Activated naive CD8-positive, alpha-beta T cell treated with anti-CD3 and anti-CD28 coated beads, Interleukin-2, amount 10 ng/mL, durations not matched to agents 7 days and 5 days (primary cell): ENCODE measurements around the gene PEX10. TPM values are rescaled to one million over a fixed set of nuclear protein-coding genes. Genes with fewer than 3 reads are reported as not detected.
A peak's percentile ranks its signal among the peaks of the same experiment; 100 is the strongest.

Experiments
- ATAC-seq: fragments of 150-1000 bp; cut with Tn5 transposase; one replicate; pipeline ENCODE4 v1.10.0; 2021; ENCODE audit warnings: low read depth, moderate library complexity
- POLR2A ChIA-PET: fragments of 350-600 bp; sonication (Branson Sonifier 250); formaldehyde crosslinking; loops from one replicate; lab custom pipeline; 2021; ENCODE audit warnings: antibody characterized with exemption; lab: Charles Lee
- DNase-seq: peaks from one replicate; pipeline ENCODE4 v3.0.0; 2021
- H3K27ac Mint-ChIP-seq: one replicate; pipeline ENCODE4 v1.8.0; 2022; ENCODE audit warnings: mild to moderate bottlenecking, mixed read lengths
- H3K27me3 Mint-ChIP-seq: one replicate; pipeline ENCODE4 v1.8.0; 2022; ENCODE audit warnings: mild to moderate bottlenecking, moderate library complexity, mixed read lengths
- H3K36me3 Mint-ChIP-seq: one replicate; pipeline ENCODE4 v1.8.0; 2021; ENCODE audit warnings: mild to moderate bottlenecking, mixed read lengths
- H3K4me1 Mint-ChIP-seq: one replicate; pipeline ENCODE4 v1.8.0; 2021; ENCODE audit warnings: mixed read lengths
- H3K4me3 Mint-ChIP-seq: one replicate; pipeline ENCODE4 v1.8.0; 2022; ENCODE audit warnings: mild to moderate bottlenecking, moderate library complexity, mixed read lengths
- H3K9me3 Mint-ChIP-seq: one replicate; pipeline ENCODE4 v1.8.0; 2021; ENCODE audit warnings: mixed read lengths
- total RNA-seq, 2 experiments: library from RNA; stranded (reverse); gene quantifications; one replicate each; pipeline ENCODE4 v1.2.3, GENCODE V29; 2021

The PEX10 gene
- total RNA-seq, 2 experiments from 2014 or later, result 9.6 to 9.9 TPM

DNA sequence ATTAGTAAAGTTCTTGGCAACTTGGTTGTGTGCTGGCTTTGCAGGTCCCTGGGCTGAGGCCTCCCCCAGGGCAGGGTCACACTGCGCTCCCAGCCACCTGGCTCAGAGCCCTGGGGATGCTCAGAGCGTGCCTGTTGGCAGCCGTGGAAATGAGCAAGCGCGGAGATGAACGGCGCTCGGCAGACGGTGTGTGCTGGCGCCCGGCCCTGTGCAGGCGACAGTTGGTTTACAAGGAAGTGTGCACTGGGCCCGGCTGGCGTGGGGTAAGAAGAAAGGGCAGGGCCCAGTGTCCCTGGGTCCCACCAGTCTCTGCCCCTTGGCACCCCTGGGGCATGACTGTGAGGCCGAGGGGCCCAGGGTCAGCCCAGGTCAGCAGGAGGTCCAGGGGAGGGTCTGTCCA is 25.7 kb upstream of the PEX10 start:
- no peaks in the 10 kb centered on the region for H3K9me3 Mint-ChIP-seq
- H3K27me3 Mint-ChIP-seq, result peaks cover 5% of the 10 kb centered on the region
- H3K36me3 Mint-ChIP-seq, result no peaks in the 10 kb centered on the region
- DNase-seq, result no peak
- no peaks in the 10 kb centered on the region for H3K4me1 Mint-ChIP-seq
- H3K4me3 Mint-ChIP-seq, result no peak overlapping the region
- POLR2A ChIA-PET, result no interaction called here
- no peak overlapping the region for H3K27ac Mint-ChIP-seq
- ATAC-seq, result no peak

DNA sequence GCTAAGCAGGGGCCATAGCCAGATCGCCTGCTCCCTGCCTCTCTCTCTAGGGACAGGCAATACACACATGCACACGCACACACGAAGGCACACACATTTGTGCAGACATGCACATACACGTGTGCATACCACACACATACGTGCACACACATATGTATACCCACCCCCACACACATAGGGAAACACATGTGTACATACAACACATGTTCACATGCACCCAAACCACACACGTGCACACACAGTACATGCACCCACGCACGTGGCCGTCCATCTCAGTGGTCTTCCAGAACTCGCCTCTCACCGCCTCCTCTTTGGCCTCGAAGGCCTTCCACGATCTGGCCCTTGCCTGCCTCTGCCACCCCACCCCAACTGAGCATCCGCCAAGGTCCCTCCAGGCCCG is 25.3 kb upstream of the PEX10 start:
- Mint-ChIP-seq H3K27ac (no peak overlapping the region), H3K4me1 (no peaks in the 10 kb centered on the region), H3K9me3 (no peaks in the 10 kb centered on the region), H3K27me3 (peaks cover 3% of the 10 kb centered on the region), H3K4me3 (no peak overlapping the region), H3K36me3 (no peaks in the 10 kb centered on the region)
- ATAC-seq, result no peak
- POLR2A ChIA-PET, result no interaction called here
- no peak for DNase-seq

DNA sequence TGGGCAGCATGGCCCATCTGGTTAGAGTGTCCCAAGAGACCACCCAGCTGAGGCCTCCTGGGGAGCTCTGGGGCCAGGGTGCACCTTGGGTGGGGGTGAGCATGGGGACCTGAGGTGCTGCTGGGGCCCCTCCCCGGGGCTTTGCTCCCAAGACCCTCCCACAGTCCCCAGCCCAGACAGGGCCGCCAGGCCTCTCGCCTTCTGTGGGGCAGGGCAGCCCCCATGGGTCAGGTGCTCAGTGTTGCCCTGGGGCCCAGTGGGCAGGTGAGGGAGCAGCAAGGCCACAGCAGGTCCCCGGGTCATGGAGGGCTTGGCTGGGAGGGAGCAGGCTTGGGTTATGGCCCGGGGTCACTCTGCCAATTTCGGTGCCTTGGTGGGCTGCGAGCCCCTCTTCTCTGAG is 24.5 kb upstream of the PEX10 start:
- Mint-ChIP-seq H3K36me3 (no peaks in the 10 kb centered on the region), H3K4me3 (no peak overlapping the region), H3K9me3 (no peaks in the 10 kb centered on the region), H3K27me3 (no peaks in the 10 kb centered on the region), H3K27ac (peak overlapping the region; percentile 21), H3K4me1 (no peaks in the 10 kb centered on the region)
- POLR2A ChIA-PET, result no interaction called here
- no peak for DNase-seq
- no peak for ATAC-seq

DNA sequence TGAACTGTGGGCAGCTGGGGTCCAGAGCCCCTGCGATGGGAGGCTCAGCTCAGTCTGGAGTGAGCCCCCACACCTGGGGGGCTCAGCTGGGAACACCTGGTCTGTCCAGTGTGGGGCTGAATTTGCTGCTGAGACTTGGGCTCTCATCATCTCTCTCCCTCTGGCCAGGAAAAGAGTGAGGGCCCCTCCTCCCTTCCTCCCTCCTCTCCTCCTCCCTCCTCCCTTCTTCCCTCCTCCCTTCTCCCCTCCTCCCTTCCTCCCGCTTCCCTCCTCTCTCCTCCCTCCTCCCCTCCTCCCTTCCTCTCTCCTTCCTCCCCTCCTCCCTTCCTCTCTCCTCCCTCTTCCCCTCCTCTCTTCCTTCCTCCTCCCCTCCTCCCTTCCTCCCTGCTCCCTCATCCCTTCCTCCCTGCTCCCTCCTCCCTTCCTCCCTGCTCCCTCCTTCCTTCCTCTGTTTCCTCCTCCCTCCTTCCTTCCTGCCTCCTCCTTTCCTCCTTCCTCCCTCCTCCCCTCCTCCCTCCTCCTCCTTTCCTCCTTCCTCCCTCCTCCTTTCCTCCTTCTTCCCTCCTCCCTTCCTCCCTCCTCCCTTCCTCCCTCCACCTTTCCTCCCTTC is 23.5 kb upstream of the PEX10 start:
- POLR2A ChIA-PET, result no interaction called here
- no peak overlapping the region for H3K27ac Mint-ChIP-seq
- no peak for ATAC-seq

DNA sequence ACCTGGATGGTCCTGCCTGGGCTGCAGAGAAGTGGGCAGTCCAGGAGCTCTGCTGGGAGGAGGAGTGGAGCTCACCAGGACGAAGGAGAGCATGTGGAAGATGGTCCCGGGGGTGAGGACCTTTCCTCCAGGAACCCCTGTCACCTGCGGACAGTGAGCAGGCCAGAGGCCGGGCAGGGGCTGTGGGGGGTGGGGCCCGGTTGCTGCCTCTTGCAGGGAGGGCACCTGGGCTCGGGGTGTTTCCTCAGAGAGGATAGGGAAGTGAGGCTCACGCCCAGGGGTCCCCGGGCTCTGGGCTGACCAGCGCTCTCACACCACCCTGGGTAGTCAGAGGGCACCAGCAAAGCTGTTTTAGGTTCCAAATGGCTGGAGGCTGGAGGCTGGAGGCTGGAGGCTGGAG is 22.7 kb upstream of the PEX10 start:
- Mint-ChIP-seq H3K4me1 (no peaks in the 10 kb centered on the region), H3K36me3 (peaks cover 1% of the 10 kb centered on the region), H3K9me3 (no peaks in the 10 kb centered on the region), H3K4me3 (no peak overlapping the region), H3K27me3 (no peaks in the 10 kb centered on the region), H3K27ac (no peak overlapping the region)
- ATAC-seq (no peak), DNase-seq (no peak)
- POLR2A ChIA-PET, result no interaction called here

More for the DNA sequence above, 23.5 kb upstream of the PEX10 start:
- Mint-ChIP-seq H3K27me3 (no peaks in the 10 kb centered on the region), H3K36me3 (no peaks in the 10 kb centered on the region), H3K4me3 (no peak overlapping the region), H3K4me1 (no peaks in the 10 kb centered on the region), H3K9me3 (no peaks in the 10 kb centered on the region)
- DNase-seq, result no peak

DNA sequence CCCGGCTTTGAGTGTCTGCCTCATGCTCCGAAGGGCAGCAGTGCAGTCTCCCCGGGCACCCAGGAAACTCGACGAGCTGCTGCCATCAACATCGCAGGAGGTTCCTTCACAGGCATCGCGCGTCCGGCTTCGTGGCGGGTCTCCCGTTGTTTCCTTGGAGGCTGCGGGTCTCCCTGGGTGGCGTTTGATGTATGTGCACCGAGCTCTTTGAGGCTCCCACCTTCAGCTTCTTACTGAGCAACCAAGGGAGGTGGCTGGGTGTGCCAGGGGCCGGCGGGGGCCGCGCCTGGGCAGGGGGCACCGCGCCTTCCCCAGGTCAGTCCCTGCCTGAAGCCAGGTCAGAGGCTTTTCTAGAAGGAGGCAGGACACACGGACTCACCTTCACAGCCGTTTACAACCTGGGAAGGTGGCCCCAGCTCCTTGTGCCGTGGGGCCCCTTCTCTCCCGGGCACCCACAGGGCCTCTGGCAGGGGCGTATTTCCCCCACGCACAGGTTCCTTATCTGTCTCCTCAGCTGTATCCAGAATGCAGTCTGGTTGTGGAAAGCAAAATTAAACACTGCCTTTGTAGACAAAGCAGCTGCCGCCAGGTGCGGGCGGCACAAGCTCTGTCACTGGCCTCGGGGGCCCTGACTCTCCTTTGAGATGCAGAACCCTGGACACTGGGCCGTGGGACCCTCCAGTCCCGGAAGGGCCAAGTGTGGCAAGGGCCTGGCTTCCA is 21.7 kb upstream of the PEX10 start:
- Mint-ChIP-seq H3K36me3 (peaks cover 2% of the 10 kb centered on the region), H3K27ac (no peak overlapping the region), H3K4me1 (no peaks in the 10 kb centered on the region), H3K27me3 (no peaks in the 10 kb centered on the region), H3K9me3 (peaks cover 2% of the 10 kb centered on the region), H3K4me3 (no peak overlapping the region)
- DNase-seq, result no peak
- POLR2A ChIA-PET, result no interaction called here
- ATAC-seq, result no peak

DNA sequence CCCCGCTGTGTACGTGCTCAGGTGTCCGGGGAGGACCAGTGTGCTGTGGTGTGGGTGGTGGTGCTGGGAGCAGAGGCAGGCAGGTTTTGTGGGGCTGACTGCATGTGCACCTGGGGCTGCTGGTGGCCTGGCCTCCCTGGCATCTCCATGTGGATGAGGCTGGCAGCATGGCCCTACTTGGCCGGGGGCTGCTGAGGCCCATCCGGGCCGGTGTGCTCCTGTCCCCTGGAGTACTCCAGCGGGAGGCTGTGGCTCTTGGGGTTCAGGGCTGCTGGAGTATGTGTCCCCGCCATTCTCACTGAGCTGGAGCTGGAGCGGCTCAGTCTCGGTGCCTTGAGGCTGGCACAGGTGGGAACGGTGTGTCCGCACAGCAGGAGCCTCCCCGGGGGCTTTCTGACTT is 20.8 kb upstream of the PEX10 start:
- H3K27me3 Mint-ChIP-seq, result no peaks in the 10 kb centered on the region
- no peak overlapping the region for H3K4me3 Mint-ChIP-seq
- H3K9me3 Mint-ChIP-seq, result peaks cover 2% of the 10 kb centered on the region
- no peak overlapping the region for H3K27ac Mint-ChIP-seq
- POLR2A ChIA-PET, result no interaction called here
- DNase-seq, result no peak
- H3K36me3 Mint-ChIP-seq, result peaks cover 2% of the 10 kb centered on the region
- no peak for ATAC-seq
- H3K4me1 Mint-ChIP-seq, result no peaks in the 10 kb centered on the region

DNA sequence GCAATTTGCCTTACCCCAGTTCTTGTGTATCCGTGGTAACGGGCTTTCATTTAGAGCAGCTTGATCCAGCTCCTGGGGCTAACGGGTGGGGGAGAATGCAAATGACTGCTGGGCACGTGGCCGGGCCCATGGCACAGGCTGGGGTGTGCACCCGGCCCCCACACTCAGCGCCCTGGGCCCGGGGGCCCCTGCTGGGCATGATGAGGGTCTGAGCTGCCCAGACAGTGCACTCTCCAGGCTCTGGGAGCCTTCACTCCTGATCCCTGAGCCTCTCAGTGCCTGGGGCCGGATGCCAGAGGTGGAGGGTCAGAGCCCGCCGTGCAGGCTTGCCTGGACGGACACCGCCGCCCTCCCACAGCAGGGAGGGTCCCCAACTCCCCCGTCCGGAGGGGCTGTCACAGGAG is 20.1 kb upstream of the PEX10 start:
- no peak overlapping the region for H3K4me3 Mint-ChIP-seq
- POLR2A ChIA-PET, result interaction anchor here (1.2 kb wide), 1 partner anchor 14 kb away, joined by 4 read pairs; no protein-coding TSS in a partner anchor
- no peaks in the 10 kb centered on the region for H3K4me1 Mint-ChIP-seq
- no peak for ATAC-seq
- H3K27me3 Mint-ChIP-seq, result no peaks in the 10 kb centered on the region
- H3K27ac Mint-ChIP-seq, result no peak overlapping the region
- peaks cover 2% of the 10 kb centered on the region for H3K9me3 Mint-ChIP-seq
- DNase-seq, result no peak
- H3K36me3 Mint-ChIP-seq, result peaks cover 2% of the 10 kb centered on the region

DNA sequence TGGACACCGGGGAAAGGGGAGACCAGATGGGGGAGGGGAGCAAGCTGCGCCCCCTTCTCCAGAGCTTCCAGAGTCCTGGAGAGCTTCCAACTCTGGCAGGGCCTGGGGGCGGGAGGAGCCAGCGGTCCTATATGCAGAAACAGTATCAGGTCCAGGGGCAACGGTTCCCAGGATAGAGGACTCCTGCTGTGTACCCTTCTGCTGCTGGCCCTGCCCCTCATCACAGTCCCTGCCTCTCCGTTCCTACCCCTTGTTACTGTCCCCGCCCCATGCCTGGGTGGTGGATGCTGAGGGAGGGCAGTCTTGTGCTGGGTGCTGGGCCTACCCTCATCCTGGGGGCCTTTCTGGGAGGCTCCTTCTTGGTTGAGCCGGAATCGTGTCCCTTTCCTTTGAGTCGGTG is 19.2 kb upstream of the PEX10 start:
- no peak overlapping the region for H3K4me3 Mint-ChIP-seq
- ATAC-seq (no peak), DNase-seq (no peak)
- H3K9me3 Mint-ChIP-seq, result peaks cover 2% of the 10 kb centered on the region
- no peaks in the 10 kb centered on the region for H3K27me3 Mint-ChIP-seq
- no peaks in the 10 kb centered on the region for H3K4me1 Mint-ChIP-seq
- POLR2A ChIA-PET, result interaction anchor here (0.9 kb wide), 1 partner anchor 9 kb away, joined by 3 read pairs; no protein-coding TSS in a partner anchor
- peaks cover 2% of the 10 kb centered on the region for H3K36me3 Mint-ChIP-seq
- H3K27ac Mint-ChIP-seq, result no peak overlapping the region

DNA sequence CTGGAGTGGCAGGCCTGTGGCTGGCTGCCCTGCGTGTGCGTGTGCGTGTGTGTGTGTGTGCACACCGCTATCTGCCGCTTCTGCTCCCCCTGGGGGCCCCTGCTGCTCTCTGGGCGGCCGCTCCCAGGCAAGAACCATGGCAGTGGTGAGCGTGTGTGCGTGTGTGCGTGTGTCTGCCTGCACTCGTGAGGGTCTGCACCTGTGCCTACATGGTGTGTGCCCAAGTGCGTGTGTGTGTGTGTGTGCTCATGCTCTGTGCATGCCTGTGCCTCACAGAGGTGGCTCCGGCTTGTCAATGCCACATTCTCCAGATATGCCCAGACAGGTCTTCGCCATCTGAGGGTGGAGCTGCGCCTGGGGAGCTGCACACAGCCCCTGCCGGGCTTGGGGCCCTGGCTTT is 18.7 kb upstream of the PEX10 start:
- no peak for DNase-seq
- H3K36me3 Mint-ChIP-seq, result peaks cover 2% of the 10 kb centered on the region
- no peak for ATAC-seq
- H3K4me1 Mint-ChIP-seq, result no peaks in the 10 kb centered on the region
- POLR2A ChIA-PET, result interaction anchor here (0.9 kb wide), 1 partner anchor 9 kb away, joined by 3 read pairs; no protein-coding TSS in a partner anchor
- no peak overlapping the region for H3K27ac Mint-ChIP-seq
- H3K9me3 Mint-ChIP-seq, result peaks cover 2% of the 10 kb centered on the region
- H3K27me3 Mint-ChIP-seq, result no peaks in the 10 kb centered on the region
- H3K4me3 Mint-ChIP-seq, result no peak overlapping the region

DNA sequence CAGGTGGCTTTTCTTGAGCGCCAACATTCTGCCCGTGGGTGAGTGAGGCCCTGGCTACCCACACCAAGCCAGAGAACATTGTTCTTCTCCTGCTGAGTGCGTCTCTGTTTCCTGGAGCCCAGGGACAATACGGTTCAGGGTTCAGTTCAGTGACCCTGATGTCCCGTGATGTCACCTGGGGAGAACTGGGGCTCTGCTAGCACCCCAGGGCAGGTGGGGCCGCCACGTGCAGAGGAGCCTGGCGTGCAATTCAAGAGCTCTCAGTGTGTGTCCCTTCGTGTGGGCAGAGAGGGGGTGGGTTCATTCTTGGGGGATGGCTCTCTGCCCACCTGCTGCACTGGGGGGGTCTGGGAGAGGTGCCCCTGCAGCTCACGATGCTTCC is 18.2 kb upstream of the PEX10 start:
- peaks cover 2% of the 10 kb centered on the region for H3K36me3 Mint-ChIP-seq
- H3K27me3 Mint-ChIP-seq, result no peaks in the 10 kb centered on the region
- POLR2A ChIA-PET, result no interaction called here
- ATAC-seq (no peak), DNase-seq (no peak)
- H3K27ac Mint-ChIP-seq, result no peak overlapping the region
- no peaks in the 10 kb centered on the region for H3K4me1 Mint-ChIP-seq
- H3K9me3 Mint-ChIP-seq, result peaks cover 2% of the 10 kb centered on the region
- H3K4me3 Mint-ChIP-seq, result no peak overlapping the region

DNA sequence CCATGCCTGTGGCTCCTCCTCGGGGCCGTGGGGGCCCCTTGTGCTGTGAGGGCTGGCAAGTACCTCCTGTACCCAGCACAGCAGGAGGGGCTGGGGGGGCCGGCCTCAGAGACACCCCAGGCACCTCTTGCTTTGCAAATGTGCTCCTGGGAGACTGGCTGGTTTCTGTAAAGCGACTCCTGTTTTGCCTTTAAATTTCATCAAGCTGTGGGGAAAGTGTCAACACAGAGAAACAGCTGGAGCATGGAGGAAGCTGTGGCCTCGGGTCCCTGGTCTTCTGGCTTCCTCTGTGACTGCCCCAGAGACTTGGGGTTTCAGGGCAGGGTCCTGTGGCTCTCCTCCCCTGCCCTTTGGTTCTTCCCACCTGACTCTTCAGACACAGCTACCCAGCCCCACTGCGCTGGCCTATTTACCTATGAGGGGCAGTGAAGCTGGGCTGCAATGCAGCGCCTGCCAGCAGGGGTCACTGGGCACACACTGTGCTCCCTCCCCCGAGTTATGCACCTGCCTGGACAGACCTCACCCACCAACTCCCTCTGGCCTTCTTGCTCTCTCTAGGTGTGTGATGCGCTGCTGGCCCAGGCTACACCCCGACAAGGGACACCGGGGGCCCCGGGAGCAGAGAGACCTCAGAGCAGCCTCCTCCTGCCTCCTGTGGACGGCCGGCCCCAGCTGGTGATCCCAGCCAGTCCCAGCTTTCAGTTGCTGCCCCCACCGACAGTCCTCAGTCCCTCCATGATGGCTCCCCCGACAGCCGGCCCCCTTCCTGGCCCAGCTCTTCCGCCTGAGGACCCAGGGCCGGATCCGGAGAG is 17.6 kb upstream of the PEX10 start:
- ATAC-seq (no peak), DNase-seq (no peak)
- H3K36me3 Mint-ChIP-seq, result peaks cover 2% of the 10 kb centered on the region
- H3K27me3 Mint-ChIP-seq, result no peaks in the 10 kb centered on the region
- POLR2A ChIA-PET, result interaction anchor here (1.0 kb wide), 1 partner anchor 12 kb away, joined by 3 read pairs; no protein-coding TSS in a partner anchor
- H3K27ac Mint-ChIP-seq, result no peak overlapping the region
- no peak overlapping the region for H3K4me3 Mint-ChIP-seq
- H3K4me1 Mint-ChIP-seq, result no peaks in the 10 kb centered on the region
- peaks cover 2% of the 10 kb centered on the region for H3K9me3 Mint-ChIP-seq

DNA sequence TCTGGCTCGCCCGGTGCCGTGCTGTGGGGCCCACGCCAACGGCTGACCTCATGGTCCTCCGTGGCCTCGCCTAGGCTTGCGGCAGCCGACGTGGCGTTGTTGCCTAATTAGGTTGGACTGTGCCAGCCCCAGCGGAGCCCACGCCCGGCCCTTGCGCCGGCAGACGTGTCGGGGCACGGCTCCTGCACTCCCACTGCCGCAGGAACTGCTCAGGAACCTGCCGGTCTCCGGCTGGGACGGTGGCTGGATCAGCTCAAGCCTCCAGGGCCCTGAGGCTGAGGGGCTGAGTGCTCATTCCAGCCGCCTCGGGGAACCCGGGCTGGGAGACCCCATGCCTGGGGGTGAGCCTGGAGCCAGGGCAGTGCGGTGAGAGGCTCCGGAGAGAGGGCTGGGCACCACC is 16.1 kb upstream of the PEX10 start:
- no peak overlapping the region for H3K27ac Mint-ChIP-seq
- no peak for DNase-seq
- no peak for ATAC-seq
- H3K36me3 Mint-ChIP-seq, result peaks cover 4% of the 10 kb centered on the region
- H3K9me3 Mint-ChIP-seq, result peaks cover 2% of the 10 kb centered on the region
- H3K4me1 Mint-ChIP-seq, result peaks cover 3% of the 10 kb centered on the region
- peaks cover 3% of the 10 kb centered on the region for H3K27me3 Mint-ChIP-seq
- POLR2A ChIA-PET, result no interaction called here
- no peak overlapping the region for H3K4me3 Mint-ChIP-seq
